CD4-positive, alpha-beta T cell (primary cell): ENCODE results near the gene GLB1L2. TPM values are rescaled to one million over a fixed set of nuclear protein-coding genes. Genes with fewer than 3 reads are reported as not detected.

ENCODE experiments used
- ATAC-seq: fragments of 200-7000 bp; cut with Tn5 transposase; one replicate; pipeline ENCODE4 v1.10.0; 2022; ENCODE audit warnings: mild to moderate bottlenecking; ENCODE audit not compliant: poor library complexity
- CTCF ChIA-PET: fragments of 350-600 bp; sonication (Branson Sonifier 250); formaldehyde crosslinking; loops from one replicate; lab custom pipeline; 2021; ENCODE audit warnings: antibody characterized with exemption, inconsistent platforms; lab: Charles Lee
- POLR2A ChIA-PET: fragments of 350-600 bp; sonication (Branson Sonifier 250); formaldehyde crosslinking; loops from one replicate; lab custom pipeline; 2021; ENCODE audit warnings: antibody characterized with exemption, inconsistent platforms; lab: Charles Lee
- DNase-seq, 14 experiments: peaks; one replicate each; pipeline ENCODE4 v3.0.0-alpha.2; 2013 to 2020; ENCODE audit warnings: mixed read lengths in 2 of 14
- H3K27ac ChIP-seq, 2 donors: one replicate each; pipeline versions ENCODE4 v1.5.1 to v1.7.0; 2013; ENCODE audit warnings: low read length in 2 of 2, low read depth in 1 of 2, mild to moderate bottlenecking in 1 of 2
- H3K27me3 ChIP-seq, 2 experiments: 1 replicate in 1 of 2; 2 replicates in 1 of 2; pipeline versions ENCODE4 v1.6.1 to v1.7.0; 2013; ENCODE audit warnings: low read length in 2 of 2, control low read depth in 1 of 2, mild to moderate bottlenecking in 1 of 2, moderate library complexity in 1 of 2; ENCODE audit not compliant: insufficient read depth in 2 of 2, control insufficient read depth in 1 of 2
- H3K36me3 ChIP-seq: one replicate; pipeline ENCODE4 v1.6.1; 2013; ENCODE audit warnings: low read length, control low read depth; ENCODE audit not compliant: insufficient read depth
- H3K4me1 ChIP-seq: one replicate; pipeline ENCODE4 v1.6.1; 2013; ENCODE audit warnings: low read length, control low read depth; ENCODE audit not compliant: insufficient read depth
- H3K4me3 ChIP-seq: one replicate; pipeline ENCODE4 v1.5.1; 2013; ENCODE audit warnings: mild to moderate bottlenecking, low read length, moderate library complexity
- H3K9me3 ChIP-seq, 2 experiments: 1 replicate in 1 of 2; 2 replicates in 1 of 2; pipeline versions ENCODE4 v1.6.1 to v1.7.0; 2013; ENCODE audit warnings: low read length in 2 of 2, mild to moderate bottlenecking in 2 of 2, control low read depth in 1 of 2, moderate library complexity in 1 of 2; ENCODE audit not compliant: control insufficient read depth in 1 of 2, insufficient read depth in 1 of 2
- H3K27ac Mint-ChIP-seq: one replicate; pipeline ENCODE4 v1.8.0; 2020; ENCODE audit warnings: mixed read lengths
- H3K27me3 Mint-ChIP-seq: one replicate; pipeline ENCODE4 v1.8.0; 2021; ENCODE audit warnings: mixed read lengths
- H3K36me3 Mint-ChIP-seq: one replicate; pipeline ENCODE4 v1.8.0; 2021; ENCODE audit warnings: low read depth, mixed read lengths
- H3K4me1 Mint-ChIP-seq: one replicate; pipeline ENCODE4 v1.8.0; 2021; ENCODE audit warnings: low read depth, mixed read lengths
- H3K4me3 Mint-ChIP-seq: one replicate; pipeline ENCODE4 v1.8.0; 2020; ENCODE audit warnings: mild to moderate bottlenecking, mixed read lengths
- H3K9me3 Mint-ChIP-seq: one replicate; pipeline ENCODE4 v1.8.0; 2020; ENCODE audit warnings: mixed read lengths
- intact Hi-C, 2 experiments: fragments of 100-400 bp; cut with DNase I in 1 of 2; cut with micrococcal nuclease in 1 of 2; formaldehyde crosslinking; loops; one replicate each; pipeline versions ENCODE4 v1.15.1 to v1.9.0; 2023 to 2025; cut with DNase I, micrococcal nuclease
- total RNA-seq, 174 experiments: library from RNA in 2 of 174; stranded (reverse) in 2 of 174; gene quantifications; one replicate each; pipeline ENCODE4 v1.2.3 and lab custom pipeline; 2021 to 2026
- TF ChIP-seq, protein P1 (sequence below): fragments of 200-600 bp; IDR thresholded peaks from one replicate; pipeline ENCODE4 v1.8.0; 2022; ENCODE audit warnings: antibody characterized with exemption, mild to moderate bottlenecking

GLB1L2 gene
- total RNA-seq, 2 experiments from 2014 or later, result 0.59 to 0.63 TPM

DNA sequence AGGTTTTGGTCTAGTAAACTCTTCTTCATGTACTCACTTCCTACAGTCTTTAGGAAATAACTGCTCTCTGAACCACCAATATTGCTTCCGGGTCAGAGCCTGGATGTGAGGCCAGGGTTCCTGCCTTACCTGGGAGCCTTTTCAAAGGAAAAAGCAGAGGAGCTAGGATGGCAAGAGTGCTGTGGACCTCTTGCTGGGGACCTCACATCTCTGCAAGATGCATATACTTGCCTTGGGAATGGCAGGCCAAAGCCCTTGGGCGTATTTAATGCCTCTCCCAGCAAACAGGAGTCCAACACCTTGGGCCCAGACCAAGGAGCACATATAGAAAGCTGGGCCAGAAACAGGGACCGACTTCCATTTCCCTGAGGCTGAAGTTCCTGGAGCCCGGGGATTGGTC, 5.3 kb downstream of the GLB1L2 start:
- TF ChIP-seq, protein P1, sequence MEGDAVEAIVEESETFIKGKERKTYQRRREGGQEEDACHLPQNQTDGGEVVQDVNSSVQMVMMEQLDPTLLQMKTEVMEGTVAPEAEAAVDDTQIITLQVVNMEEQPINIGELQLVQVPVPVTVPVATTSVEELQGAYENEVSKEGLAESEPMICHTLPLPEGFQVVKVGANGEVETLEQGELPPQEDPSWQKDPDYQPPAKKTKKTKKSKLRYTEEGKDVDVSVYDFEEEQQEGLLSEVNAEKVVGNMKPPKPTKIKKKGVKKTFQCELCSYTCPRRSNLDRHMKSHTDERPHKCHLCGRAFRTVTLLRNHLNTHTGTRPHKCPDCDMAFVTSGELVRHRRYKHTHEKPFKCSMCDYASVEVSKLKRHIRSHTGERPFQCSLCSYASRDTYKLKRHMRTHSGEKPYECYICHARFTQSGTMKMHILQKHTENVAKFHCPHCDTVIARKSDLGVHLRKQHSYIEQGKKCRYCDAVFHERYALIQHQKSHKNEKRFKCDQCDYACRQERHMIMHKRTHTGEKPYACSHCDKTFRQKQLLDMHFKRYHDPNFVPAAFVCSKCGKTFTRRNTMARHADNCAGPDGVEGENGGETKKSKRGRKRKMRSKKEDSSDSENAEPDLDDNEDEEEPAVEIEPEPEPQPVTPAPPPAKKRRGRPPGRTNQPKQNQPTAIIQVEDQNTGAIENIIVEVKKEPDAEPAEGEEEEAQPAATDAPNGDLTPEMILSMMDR, result no peak
- DNase-seq (no peak), ATAC-seq (no peak)
- H3K4me1 Mint-ChIP-seq, result peaks cover 7% of the 10 kb centered on the region
- peaks cover 9% of the 10 kb centered on the region for H3K4me1 ChIP-seq
- H3K27me3 Mint-ChIP-seq, result peaks cover 29% of the 10 kb centered on the region
- intact Hi-C loops, result loop anchor here in 1 of 2 experiments (10.0 kb wide), 1 partner anchor 262 kb away; no protein-coding TSS in a partner anchor
- peaks cover 0 to 2% of the 10 kb centered on the region in 2 experiments for H3K27me3 ChIP-seq
- no peak overlapping the region for H3K4me3 ChIP-seq
- CTCF ChIA-PET, result no interaction called here
- no peaks in the 10 kb centered on the region for H3K36me3 ChIP-seq
- no peak overlapping the region for H3K27ac Mint-ChIP-seq
- POLR2A ChIA-PET, result no interaction called here
- no peaks in the 10 kb centered on the region for H3K9me3 ChIP-seq
- H3K4me3 Mint-ChIP-seq, result no peak overlapping the region
- H3K36me3 Mint-ChIP-seq, result no peaks in the 10 kb centered on the region
- no peak overlapping the region for H3K27ac ChIP-seq
- no peaks in the 10 kb centered on the region for H3K9me3 Mint-ChIP-seq

DNA sequence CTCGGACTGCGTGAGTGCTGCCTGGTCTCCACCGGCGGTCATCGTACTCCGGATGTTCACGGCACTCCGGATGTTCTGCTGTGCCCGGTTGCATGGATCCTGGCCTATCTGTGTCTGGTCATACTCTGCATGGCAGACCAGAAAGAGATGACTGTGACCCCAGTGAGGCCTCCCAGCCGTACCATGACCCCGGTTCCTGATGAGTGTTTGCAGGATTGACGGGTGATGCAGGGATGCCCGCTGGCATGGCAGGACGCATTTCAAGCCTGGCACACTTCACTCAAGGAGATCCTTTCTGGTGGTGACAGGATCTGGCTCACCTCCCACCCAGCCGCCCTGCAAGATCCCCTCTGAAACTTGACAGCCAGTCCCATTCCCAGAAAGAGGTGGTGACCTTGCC, 6.3 kb downstream of the GLB1L2 start:
- Mint-ChIP-seq H3K9me3 (no peaks in the 10 kb centered on the region), H3K4me3 (no peak overlapping the region), H3K36me3 (no peaks in the 10 kb centered on the region), H3K4me1 (no peaks in the 10 kb centered on the region), H3K27me3 (peaks cover 23% of the 10 kb centered on the region), H3K27ac (no peak overlapping the region)
- no peak overlapping the region for H3K4me3 ChIP-seq
- intact Hi-C loops, result loop anchor here in 1 of 2 experiments (10.0 kb wide), 1 partner anchor 263 kb away; no protein-coding TSS in a partner anchor
- no peaks in the 10 kb centered on the region for H3K36me3 ChIP-seq
- ChIA-PET CTCF (no interaction called here), POLR2A (no interaction called here)
- DNase-seq (no peak), ATAC-seq (no peak)
- peaks cover 0 to 2% of the 10 kb centered on the region in 2 experiments for H3K27me3 ChIP-seq
- TF ChIP-seq, protein P1, result no peak
- no peaks in the 10 kb centered on the region for H3K4me1 ChIP-seq
- H3K9me3 ChIP-seq, result no peaks in the 10 kb centered on the region
- no peak overlapping the region for H3K27ac ChIP-seq

DNA sequence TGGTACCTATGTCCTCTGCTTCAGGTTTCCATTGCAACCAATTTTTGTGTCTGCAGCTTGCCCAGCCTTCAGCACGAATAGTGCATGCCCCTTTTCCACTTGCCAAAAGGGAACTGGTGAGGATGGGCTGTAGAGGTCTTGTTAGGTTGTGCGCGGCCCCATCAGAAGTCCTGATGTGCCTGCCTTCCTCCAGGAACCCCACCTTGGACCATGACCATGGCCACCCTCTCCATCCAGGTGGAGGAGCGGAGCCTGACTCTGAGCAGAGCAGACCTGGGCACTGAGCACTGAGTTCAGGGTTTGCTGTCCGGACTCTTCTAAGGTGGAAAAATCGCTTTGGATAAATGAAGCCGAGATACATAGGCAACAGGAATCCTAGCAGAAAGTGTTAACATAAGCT, 6.9 kb downstream of the GLB1L2 start:
- ChIA-PET CTCF (no interaction called here), POLR2A (no interaction called here)
- TF ChIP-seq, protein P1, result no peak
- H3K27me3 ChIP-seq, result no peaks in the 10 kb centered on the region
- H3K4me1 ChIP-seq, result no peaks in the 10 kb centered on the region
- no peak overlapping the region for H3K27ac ChIP-seq
- H3K4me1 Mint-ChIP-seq, result no peaks in the 10 kb centered on the region
- H3K9me3 Mint-ChIP-seq, result no peaks in the 10 kb centered on the region
- intact Hi-C loops, result loop anchor here in 1 of 2 experiments (10.0 kb wide), 1 partner anchor 264 kb away; no protein-coding TSS in a partner anchor
- H3K27me3 Mint-ChIP-seq, result peaks cover 17% of the 10 kb centered on the region
- H3K4me3 Mint-ChIP-seq, result no peak overlapping the region
- DNase-seq, result no peak
- H3K9me3 ChIP-seq, result no peaks in the 10 kb centered on the region
- no peak overlapping the region for H3K4me3 ChIP-seq
- no peaks in the 10 kb centered on the region for H3K36me3 ChIP-seq
- no peaks in the 10 kb centered on the region for H3K36me3 Mint-ChIP-seq
- no peak for ATAC-seq
- no peak overlapping the region for H3K27ac Mint-ChIP-seq
